NCI-H460 (cell line): ENCODE measurements around the gene LAPTM4A. TPM values are rescaled to one million over a fixed set of nuclear protein-coding genes. Genes with fewer than 3 reads are reported as not detected.
"Not testable (repeated sequence)": the region's sequence is repeated elsewhere in the genome, so short reads cannot be mapped to it uniquely, and the experiment has no call there.

Source experiments
- DNase-seq: peaks from one replicate; pipeline ENCODE4 v3.0.0-alpha.2; 2016; ENCODE audit warnings: low read depth; ENCODE audit errors: extremely low read depth
- total RNA-seq: library from RNA; depleted of rRNA; stranded (reverse); fragments of >200 nt; shearing (Covaris generic); gene quantifications from 2 replicates; pipeline ENCODE4 v1.2.3, GENCODE V29; 2014

Gene LAPTM4A
- total RNA-seq, 1 experiment from 2014 or later: 64.7 TPM

- DNase-seq: no peak
Observed at GRCh38 chr2:20077411-20077940, 26.0 kb upstream of the LAPTM4A start.

- DNase-seq: no peak
Observed at GRCh38 chr2:20076757-20077156, 25.3 kb upstream of the LAPTM4A start.

- DNase-seq: no peak
Observed at GRCh38 chr2:20074901-20075300, 23.5 kb upstream of the LAPTM4A start.

GRCh38 chr2:20074046-20074648, 22.7 kb upstream of the LAPTM4A start:
- not testable (repeated sequence) for DNase-seq

GRCh38 chr2:20073460-20073859, 22.0 kb upstream of the LAPTM4A start:
- DNase-seq: no peak

- no peak for DNase-seq
Observed at GRCh38 chr2:20072436-20073158, 21.2 kb upstream of the LAPTM4A start.

- no peak for DNase-seq
Observed at GRCh38 chr2:20071397-20072383, 20.3 kb upstream of the LAPTM4A start.

GRCh38 chr2:20069756-20070155, 18.3 kb upstream of the LAPTM4A start:
- DNase-seq: no peak

GRCh38 chr2:20067992-20068584, 16.7 kb upstream of the LAPTM4A start:
- no peak for DNase-seq

GRCh38 chr2:20065885-20066602, 14.6 kb upstream of the LAPTM4A start:
- peak; percentile 53 for DNase-seq

- DNase-seq: no peak
Observed at GRCh38 chr2:20064841-20065240, 13.4 kb upstream of the LAPTM4A start.

- DNase-seq: no peak
Observed at GRCh38 chr2:20064421-20064820, 13.0 kb upstream of the LAPTM4A start.

GRCh38 chr2:20062615-20063545, 11.5 kb upstream of the LAPTM4A start:
- no peak for DNase-seq

GRCh38 chr2:20061940-20062339, 10.5 kb upstream of the LAPTM4A start:
- DNase-seq: no peak

- DNase-seq: no peak
Observed at GRCh38 chr2:20061476-20061875, 10.0 kb upstream of the LAPTM4A start.

- no peak for DNase-seq
Observed at GRCh38 chr2:20060106-20060505, 8.7 kb upstream of the LAPTM4A start.

GRCh38 chr2:20057268-20057667, 5.8 kb upstream of the LAPTM4A start:
- DNase-seq: no peak

GRCh38 chr2:20054931-20055330, 3.5 kb upstream of the LAPTM4A start:
- no peak for DNase-seq

- no peak for DNase-seq
Observed at GRCh38 chr2:20054119-20054518, 2.7 kb upstream of the LAPTM4A start.
